ENCODE results near the gene CD300LD. TPM values are rescaled to one million over a fixed set of nuclear protein-coding genes. Genes with fewer than 3 reads are reported as not detected.

CD300LD gene
- total RNA-seq (ENCODE audit: unreplicated experiment): not detected
- long read RNA-seq: 0 reads

DNA sequence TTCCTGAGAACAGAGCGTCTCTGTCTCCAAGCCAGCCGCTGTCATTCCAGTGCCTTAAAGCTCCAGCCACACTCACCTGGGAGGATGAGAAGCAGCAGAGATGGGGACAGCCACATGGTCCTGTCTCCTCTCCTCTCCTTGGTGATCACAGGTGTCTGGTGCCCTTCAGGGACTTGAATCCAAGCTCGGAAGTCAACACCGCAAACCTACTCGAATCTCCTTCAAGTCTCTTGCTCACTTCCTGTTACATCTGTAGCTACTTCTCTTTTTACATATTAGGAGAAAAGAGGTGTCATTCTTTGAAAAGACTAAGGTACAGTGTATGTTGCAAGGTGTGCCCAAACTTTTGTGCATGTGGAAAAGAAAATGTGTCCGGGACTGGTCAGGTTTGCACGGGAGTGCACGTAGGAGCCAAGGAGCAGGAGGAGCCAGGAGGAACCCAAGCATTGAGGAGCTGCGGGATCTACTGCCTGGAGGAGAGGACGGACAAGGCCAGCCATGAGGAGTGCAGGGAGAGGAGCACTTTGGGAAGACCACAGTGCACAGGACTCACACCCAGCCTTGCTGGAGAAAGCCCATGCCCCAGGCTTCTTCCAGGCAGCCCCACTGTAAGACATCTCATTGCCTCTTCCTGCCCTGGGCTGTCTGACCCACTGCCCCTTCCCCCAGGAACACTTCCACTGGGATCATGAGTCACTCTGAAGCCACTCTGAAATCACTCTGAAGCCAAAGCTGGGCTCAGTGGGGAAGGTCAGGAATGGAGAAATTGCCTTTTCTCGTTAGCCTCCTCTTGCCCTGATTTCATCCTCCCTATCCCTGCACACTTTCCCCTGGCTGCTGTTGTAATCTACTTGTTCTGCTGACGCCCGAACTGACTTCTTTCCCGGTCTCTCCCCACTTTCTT is at the start of gene CD300LD:
TSS of gene CD300LD (minus strand) at position 197 of the 904 bp plus-strand sequence. CDS start at position 116, 81 bp downstream.
- H3K4me3 Mint-ChIP-seq (ENCODE audit: unreplicated experiment): no peak within 1 kb of the TSS
- TF ChIP-seq, protein P1, sequence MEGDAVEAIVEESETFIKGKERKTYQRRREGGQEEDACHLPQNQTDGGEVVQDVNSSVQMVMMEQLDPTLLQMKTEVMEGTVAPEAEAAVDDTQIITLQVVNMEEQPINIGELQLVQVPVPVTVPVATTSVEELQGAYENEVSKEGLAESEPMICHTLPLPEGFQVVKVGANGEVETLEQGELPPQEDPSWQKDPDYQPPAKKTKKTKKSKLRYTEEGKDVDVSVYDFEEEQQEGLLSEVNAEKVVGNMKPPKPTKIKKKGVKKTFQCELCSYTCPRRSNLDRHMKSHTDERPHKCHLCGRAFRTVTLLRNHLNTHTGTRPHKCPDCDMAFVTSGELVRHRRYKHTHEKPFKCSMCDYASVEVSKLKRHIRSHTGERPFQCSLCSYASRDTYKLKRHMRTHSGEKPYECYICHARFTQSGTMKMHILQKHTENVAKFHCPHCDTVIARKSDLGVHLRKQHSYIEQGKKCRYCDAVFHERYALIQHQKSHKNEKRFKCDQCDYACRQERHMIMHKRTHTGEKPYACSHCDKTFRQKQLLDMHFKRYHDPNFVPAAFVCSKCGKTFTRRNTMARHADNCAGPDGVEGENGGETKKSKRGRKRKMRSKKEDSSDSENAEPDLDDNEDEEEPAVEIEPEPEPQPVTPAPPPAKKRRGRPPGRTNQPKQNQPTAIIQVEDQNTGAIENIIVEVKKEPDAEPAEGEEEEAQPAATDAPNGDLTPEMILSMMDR (IDR thresholded peaks at IDR 0.05; ENCODE audit: partially characterized antibody, unreplicated experiment): no peak

GRCh38 chr17:74641224-74641957 is 49.3 kb upstream of the CD300LD start:
- Mint-ChIP-seq H3K27ac (ENCODE audit: unreplicated experiment) (peak overlapping the region; percentile 74), H3K27me3 (ENCODE audit: unreplicated experiment) (no peaks in the 10 kb centered on the region), H3K36me3 (ENCODE audit: unreplicated experiment) (no peaks in the 10 kb centered on the region), H3K4me1 (ENCODE audit: low read depth, unreplicated experiment) (peaks cover 16% of the 10 kb centered on the region), H3K9me3 (ENCODE audit: unreplicated experiment) (peaks cover 14% of the 10 kb centered on the region), H3K4me3 (ENCODE audit: unreplicated experiment) (no peak overlapping the region)
- no peak for DNase-seq
- TF ChIP-seq, protein P1 (IDR thresholded peaks at IDR 0.05; ENCODE audit: partially characterized antibody, unreplicated experiment): no peak

More for the DNA sequence above, at the start of gene CD300LD:
- Mint-ChIP-seq H3K27me3 (ENCODE audit: unreplicated experiment) (peaks cover 5% of the 10 kb centered on the region), H3K27ac (ENCODE audit: unreplicated experiment) (no peak within 1 kb of the TSS), H3K4me1 (ENCODE audit: low read depth, unreplicated experiment) (no peaks in the 10 kb centered on the region), H3K9me3 (ENCODE audit: unreplicated experiment) (peaks cover 2% of the 10 kb centered on the region), H3K36me3 (ENCODE audit: unreplicated experiment) (peaks cover 5% of the 10 kb centered on the region)
- DNase-seq: no peak

GRCh38 chr17:74639704-74640151 is 47.6 kb upstream of the CD300LD start:
- no peak overlapping the region for H3K27ac Mint-ChIP-seq (ENCODE audit: unreplicated experiment)

GRCh38 chr17:74637926-74638325 is 45.8 kb upstream of the CD300LD start:
- TF ChIP-seq, protein P1 (IDR thresholded peaks at IDR 0.05; ENCODE audit: partially characterized antibody, unreplicated experiment): no peak
- peaks cover 1% of the 10 kb centered on the region for H3K27me3 Mint-ChIP-seq (ENCODE audit: unreplicated experiment)
- no peak for DNase-seq
- H3K4me3 Mint-ChIP-seq (ENCODE audit: unreplicated experiment): no peak overlapping the region
- H3K9me3 Mint-ChIP-seq (ENCODE audit: unreplicated experiment): peaks cover 12% of the 10 kb centered on the region
- H3K4me1 Mint-ChIP-seq (ENCODE audit: low read depth, unreplicated experiment): peaks cover 18% of the 10 kb centered on the region
- no peaks in the 10 kb centered on the region for H3K36me3 Mint-ChIP-seq (ENCODE audit: unreplicated experiment)
- no peak overlapping the region for H3K27ac Mint-ChIP-seq (ENCODE audit: unreplicated experiment)

More at GRCh38 chr17:74639704-74640151, 47.6 kb upstream of the CD300LD start:
- H3K9me3 Mint-ChIP-seq (ENCODE audit: unreplicated experiment): peaks cover 14% of the 10 kb centered on the region
- no peak overlapping the region for H3K4me3 Mint-ChIP-seq (ENCODE audit: unreplicated experiment)
- H3K36me3 Mint-ChIP-seq (ENCODE audit: unreplicated experiment): no peaks in the 10 kb centered on the region
- peaks cover 18% of the 10 kb centered on the region for H3K4me1 Mint-ChIP-seq (ENCODE audit: low read depth, unreplicated experiment)
- TF ChIP-seq, protein P1 (IDR thresholded peaks at IDR 0.05; ENCODE audit: partially characterized antibody, unreplicated experiment): no peak
- peaks cover 1% of the 10 kb centered on the region for H3K27me3 Mint-ChIP-seq (ENCODE audit: unreplicated experiment)
- DNase-seq: no peak
